Measurements from ENCODE around the gene DNAI4.

- TF ChIP-seq CTCF (IDR thresholded peaks at IDR 0.05) (no peak), POLR2A (IDR thresholded peaks at IDR 0.05) (no peak)
Observed at GRCh38 chr1:66840929-66841328, 83.7 kb downstream of the DNAI4 start.
